Embryonic facial prominence (tissue), 1 donor: ENCODE measurements around the gene SYT6.

Experiments used
- DNase-seq: peaks from one replicate; pipeline ENCODE4 v3.0.0-alpha.2; 2016; ENCODE audit errors: extremely low spot score

Gene SYT6, protein sequence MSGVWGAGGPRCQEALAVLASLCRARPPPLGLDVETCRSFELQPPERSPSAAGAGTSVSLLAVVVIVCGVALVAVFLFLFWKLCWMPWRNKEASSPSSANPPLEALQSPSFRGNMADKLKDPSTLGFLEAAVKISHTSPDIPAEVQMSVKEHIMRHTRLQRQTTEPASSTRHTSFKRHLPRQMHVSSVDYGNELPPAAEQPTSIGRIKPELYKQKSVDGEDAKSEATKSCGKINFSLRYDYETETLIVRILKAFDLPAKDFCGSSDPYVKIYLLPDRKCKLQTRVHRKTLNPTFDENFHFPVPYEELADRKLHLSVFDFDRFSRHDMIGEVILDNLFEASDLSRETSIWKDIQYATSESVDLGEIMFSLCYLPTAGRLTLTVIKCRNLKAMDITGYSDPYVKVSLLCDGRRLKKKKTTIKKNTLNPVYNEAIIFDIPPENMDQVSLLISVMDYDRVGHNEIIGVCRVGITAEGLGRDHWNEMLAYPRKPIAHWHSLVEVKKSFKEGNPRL

DNA sequence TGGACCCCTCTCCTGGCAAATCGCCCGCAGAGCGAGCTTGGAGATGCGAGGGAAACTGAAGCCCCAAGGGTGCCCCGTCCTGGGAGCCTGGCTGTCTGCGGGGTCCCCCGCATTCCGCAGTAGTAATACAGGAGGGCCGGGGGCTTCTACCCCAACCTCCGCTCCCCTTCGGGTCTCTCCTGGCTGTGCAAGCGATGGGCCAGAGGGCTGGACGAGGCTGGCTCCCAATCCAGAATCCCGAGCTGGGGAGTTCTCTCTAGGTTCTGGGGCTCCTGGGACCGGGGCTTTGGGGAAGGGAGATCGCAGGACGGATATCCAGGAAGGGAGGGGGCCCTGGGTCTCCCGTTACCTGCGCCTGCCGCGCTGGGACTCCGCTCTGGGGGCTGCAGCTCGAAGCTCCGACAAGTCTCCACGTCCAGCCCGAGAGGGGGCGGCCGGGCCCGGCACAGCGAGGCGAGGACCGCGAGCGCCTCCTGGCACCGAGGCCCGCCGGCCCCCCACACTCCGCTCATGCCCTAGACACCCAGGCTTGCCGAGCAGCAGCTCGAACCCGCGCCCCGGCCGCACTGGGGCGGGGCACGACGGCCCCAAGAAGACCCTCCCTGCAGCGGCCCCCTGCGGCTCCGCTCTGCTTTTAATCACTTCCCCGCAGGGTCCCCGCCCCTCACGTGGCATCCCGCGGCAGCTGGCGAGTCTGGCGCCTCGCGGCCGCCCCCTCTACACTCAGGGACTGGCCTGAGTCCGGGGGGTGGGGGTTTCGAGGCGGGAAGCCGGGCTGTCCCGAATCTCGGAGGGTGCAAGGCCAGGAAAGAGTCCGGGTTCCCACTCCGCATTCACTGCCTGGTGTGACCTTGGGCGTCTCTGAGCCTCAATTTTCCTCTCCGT lies at the start of gene SYT6:
TSS of gene SYT6 (minus strand) at position 609 of the 885 bp plus-strand sequence. CDS start at position 512, 97 bp downstream.
- DNase-seq: no peak

DNA sequence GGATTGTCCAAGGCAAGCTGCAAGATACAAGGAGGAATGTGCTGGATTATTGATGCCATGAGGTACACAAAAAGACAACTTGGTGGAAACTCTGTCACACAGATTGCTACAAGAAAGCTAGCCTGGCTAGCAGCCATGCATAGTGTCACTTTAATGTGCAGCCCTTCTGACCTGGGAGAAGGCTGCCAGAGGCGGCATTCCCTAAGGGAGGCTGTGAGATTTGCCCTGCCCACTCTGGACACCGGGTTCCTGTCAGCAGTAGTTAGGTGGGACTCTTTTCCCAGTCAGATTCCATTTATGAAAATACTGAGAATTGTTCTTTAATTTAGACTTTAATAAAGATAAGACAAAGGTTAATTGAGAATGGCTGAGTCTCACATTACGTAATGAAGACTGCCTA lies 47.8 kb upstream of the SYT6 start:
- no peak for DNase-seq

DNA sequence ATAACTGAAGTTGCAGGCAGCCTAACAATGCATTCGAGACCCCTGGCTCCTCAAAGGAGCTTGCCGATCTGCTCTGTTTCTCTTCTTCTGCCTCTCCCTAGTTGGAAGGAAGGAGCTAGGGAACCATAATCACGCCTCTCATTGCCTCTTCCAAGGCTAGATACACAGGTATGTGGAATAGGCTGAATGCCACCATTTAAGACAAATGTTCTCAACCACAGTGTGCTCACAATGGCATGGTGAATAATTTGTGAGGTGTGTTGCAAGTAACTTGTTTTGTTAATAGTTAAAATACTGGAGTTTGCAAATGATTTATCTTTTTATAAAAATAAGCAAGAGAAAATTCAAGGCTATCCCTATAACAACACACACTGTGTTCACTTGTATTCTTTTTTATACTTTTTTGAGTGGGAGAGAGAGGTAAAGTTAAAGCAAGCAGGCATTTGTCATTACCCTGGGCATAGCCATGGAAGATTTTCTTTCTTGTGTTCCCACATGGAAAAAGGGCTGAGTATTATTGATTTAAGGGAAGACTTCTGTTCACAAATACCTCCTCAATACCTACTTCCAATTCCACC lies 45.4 kb upstream of the SYT6 start:
- DNase-seq: no peak

DNA sequence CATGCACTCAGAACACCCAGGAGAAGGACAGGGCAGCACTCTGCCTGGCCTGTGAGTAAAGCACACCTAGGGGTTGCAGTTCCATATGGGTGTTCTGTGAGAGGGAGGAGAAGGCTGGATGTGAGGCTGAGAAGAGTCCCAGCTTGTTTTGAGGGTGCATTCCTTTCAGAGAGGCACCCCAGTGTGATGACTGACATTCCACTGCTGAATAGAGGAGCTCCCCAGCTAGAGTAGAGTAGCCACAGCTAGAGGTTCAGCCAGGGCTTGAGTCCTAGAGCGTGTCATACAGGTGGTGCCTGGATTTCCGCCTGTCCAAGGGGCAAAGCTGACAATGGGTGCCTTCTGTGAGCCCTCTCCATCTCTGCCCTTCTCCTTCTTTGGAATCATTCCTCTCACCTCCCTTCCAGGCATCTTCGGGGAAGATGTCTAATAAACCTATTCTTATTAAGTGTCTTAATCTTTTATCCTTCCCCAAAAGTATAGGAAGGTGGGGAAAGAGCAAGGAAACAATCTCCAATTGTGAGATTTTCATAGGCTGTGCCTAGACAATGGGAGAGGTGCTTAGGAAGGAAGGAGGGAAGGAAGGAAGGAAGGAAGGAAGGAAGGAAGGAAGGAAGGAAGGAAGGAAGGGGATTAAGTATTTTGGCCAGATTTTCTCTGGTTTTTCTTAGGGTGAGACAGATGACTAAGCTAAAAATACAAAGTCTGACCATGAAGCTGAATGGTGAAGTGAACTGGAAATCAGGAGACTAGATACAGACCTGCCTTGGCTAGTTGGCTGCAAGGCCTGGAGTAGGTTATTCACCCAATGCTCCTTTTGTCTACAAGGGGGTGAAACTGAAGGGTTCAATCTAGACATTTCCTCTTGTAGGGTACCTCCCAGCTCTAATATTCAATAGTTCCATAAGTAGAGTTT lies 43.6 kb upstream of the SYT6 start:
- no peak for DNase-seq

DNA sequence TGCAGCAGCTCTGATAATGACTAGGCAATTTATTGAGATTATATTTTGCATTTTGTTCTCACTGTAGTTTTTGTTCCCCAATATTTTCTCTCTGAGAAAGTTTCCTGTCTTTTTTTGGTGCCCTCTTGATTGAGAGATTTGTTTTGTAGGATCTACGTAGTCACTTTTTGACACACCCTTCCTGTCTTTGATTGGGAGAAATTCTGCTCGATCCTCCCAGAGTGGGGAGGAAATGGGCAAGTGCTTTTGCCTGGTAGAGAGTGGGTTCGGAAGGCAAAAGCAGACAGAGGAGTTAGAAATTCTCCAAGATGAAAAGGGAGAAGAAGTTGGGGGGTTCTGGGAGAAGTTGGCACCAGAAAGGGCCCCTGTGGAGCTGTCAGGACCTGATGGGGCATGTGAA lies 42.1 kb upstream of the SYT6 start:
- no peak for DNase-seq

DNA sequence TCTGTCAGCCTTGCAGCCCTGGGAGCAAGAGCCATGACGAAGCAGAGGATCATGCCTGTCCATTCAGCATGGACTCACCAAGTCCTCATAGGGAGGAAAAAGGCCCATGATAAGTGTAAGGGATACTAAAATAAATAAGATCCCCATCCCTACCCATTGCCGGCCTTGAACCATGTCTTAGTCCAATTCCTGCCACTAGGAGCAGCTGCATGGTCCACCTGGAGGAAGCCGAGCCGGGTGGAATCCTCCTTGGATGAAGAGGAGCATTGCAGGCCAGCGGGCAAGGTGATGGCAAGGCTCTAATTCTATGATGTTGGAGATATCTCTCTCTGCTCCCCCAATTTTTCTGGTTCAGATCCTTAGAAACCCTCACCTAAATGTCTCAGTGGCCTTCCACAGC lies 38.7 kb upstream of the SYT6 start:
- DNase-seq: no peak

DNA sequence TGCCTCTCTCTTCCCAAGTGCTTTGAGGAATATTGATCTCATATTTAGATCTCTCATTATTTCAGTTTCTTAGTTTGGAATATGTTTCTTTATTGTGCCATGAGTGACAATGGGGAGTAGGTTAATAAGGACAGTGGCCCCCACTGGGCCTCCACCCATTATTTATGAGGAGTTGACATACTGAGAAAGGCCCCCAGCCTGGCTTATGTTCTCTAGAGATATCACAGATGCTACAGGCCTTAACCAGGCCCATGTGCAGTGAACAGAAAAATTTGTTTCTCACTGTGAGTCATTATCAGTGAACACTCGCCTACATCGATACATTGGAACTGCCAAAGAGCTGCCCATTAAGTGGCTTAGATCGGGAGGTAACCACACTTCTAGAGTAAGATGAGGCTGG lies 35.7 kb upstream of the SYT6 start:
- DNase-seq: no peak

DNA sequence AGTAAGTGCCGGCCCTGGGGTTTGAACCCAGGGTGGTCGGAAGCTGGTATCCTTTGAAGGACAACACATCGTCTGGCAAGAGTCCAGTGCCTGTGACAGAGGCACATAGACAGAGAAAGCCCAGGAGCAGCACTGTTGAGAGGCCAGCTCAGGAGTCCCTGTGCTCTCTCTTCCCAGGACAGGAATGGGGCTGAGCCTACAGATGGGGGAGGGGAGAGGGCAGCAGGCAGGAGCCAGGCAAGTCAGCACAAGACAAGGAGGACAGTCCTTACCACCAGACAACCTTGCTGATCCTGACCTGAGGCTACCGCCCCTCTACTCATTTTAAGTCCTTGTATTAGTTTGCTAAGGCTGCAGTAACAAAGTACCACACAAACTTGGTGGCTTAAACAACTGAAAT lies 27.7 kb upstream of the SYT6 start:
- no peak for DNase-seq

DNA sequence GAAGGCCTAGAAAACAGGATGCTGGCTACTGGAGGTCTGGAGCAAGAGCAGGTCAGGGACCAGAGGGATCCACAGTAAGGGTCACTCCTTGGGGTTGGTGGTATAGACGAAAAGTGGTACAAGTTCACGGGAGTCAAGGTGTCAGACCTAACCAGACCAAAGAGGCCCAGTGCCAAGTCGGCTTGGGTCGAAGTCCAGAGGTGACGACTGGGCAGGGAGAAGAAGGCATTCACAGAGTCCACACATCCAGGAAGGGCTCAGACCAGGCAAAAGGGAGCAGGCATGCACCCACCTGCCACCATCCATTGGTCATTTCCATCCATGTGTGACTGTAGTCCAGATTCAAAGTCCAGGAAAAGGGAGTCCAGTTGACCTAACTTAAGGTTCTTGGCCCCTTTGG lies 27.1 kb upstream of the SYT6 start:
- no peak for DNase-seq

DNA sequence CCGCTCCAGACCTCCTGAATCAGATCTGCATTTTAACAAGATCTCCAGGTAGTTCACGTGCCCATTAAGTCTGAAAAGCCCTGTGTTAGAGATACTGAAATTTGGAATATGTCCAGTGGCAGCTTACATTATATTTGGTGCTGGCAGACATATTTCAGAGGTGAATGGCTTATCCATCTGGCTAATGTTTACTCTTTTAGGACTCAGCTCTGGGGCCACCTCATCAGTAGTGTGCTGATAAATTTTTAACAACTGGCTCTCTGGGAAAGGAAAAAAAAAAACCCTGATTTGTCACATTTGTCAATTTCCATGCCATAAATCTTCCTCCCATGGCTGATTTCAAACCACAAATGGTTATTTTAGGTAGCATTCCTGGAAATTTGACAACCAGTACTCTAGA lies 25.3 kb upstream of the SYT6 start:
- DNase-seq: no peak

DNA sequence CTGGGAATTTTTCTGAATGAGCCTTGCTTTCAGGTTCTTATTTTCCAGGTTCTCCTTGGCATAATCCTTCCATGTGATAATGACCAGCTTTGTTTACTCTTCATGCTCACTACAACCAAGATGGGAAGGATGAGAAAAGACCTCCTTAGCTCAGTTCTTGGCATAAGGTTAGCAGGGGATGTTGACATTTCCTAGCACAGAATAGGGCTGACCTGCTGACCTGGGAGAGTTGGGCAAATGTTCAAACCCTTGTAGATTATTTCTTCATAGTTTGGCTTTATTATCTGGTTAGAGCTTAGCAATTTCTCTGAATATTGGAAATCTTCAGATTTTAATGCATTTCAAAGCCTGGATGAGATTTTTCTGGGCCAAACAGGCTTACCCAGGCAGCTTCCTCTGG lies 23.6 kb upstream of the SYT6 start:
- DNase-seq: no peak

DNA sequence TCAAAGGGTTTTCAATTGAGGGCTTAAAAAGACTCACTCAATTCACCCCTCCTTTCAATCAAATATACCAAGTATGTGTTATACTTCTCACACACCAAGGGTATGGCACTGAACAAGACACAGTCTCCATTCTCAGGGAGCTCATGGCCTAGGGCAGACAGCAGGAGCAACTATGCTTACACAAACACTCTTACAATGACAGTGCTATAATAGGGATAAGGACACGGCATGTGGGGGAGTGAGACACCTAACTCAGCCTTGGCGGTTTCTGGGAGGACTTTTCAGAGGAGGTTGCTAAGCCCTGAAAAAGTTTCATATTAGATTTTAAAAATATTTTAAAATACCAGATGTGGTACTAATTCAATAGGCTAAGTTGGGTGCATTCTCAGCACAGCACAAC lies 22.7 kb upstream of the SYT6 start:
- no peak for DNase-seq

DNA sequence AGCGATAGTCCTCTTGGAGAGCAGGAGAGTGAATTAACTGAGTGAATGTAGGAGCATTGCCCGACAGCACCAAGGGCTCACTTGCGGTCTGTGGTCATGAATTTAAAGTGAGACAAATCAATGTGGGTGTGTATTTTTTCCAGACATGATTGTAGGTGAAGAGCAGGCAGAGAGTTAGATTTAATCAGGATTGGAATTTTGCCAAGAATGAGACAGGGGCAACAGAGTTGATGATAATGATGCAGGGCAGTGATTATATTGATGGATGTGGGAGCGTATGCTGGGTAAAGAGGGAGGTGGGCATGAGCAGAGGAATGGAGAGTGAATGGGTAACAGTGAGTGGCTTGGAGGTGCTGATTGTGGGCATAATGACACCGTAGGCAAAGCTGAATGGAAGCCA lies 20.0 kb upstream of the SYT6 start:
- no peak for DNase-seq

DNA sequence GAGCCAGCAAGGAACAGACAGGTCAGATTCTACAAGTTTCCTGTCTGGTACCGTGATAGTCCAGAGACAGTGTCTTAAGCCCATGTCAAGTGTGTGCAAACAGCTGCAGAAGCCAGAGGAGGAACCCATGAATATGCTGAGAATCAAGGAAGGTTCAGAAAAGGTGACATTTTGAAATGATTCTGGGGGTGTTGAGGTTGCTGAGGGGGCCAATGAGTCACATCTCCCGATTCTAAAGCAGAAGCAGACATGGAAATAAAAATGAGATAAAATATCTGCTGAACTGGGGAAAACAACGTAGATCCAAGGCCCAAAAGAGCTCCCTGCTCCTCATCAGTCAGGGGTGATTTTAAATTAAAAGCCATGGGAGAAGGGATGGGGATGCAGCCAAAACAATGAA lies 15.8 kb upstream of the SYT6 start:
- no peak for DNase-seq

DNA sequence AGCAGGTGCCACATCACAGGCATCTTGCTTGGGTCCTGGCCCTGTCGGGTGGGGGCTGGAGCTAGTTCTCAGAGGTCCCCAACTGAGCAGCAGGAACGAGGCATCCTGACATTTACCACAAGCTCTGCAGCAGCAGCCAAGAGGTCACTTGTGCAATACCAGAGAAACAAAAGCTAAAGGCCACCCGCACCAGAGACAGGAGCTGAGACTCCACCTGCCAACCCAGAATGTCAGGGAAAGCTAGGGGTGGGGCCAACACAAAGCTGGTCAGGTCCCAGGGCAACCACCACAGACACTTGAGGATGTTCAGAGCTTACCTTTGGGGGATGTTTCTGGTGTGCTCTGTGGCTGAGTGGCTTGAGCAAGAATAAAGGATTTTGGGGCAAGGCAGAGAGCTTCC lies 13.6 kb upstream of the SYT6 start:
- DNase-seq: no peak

DNA sequence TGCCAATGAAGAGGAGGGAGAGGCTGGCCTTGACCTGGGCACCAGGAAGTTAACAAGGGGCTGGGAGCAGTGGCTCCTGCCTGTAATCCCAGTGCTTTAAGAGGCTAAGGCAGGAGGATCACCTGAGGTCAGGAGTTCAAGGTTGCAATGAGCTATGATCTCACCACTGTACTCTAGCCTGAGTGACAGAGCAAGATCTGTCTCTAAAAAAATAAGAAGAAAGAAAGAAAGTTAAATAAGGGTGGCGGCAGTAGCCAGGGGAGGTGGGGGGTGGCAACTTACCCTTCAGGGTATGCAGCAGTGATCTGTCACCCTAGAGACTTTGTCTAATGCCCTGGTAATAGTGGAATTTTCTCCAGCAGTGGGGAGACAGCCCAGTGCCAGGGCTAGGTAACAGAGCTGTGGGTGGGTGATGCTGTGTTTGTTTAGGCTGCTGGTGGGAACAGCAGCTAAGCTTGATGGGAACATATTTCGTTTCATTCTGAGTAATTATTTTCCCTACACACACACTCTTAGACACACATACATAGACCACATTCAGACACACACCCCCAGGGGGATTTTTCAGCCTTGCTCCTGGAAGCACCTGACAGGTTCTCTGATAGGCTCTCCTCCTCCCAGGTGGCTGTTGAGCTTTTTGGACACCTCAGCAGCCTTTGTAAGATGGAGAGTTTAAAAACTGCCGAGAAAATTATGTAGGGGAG lies 11.3 kb upstream of the SYT6 start:
- no peak for DNase-seq

DNA sequence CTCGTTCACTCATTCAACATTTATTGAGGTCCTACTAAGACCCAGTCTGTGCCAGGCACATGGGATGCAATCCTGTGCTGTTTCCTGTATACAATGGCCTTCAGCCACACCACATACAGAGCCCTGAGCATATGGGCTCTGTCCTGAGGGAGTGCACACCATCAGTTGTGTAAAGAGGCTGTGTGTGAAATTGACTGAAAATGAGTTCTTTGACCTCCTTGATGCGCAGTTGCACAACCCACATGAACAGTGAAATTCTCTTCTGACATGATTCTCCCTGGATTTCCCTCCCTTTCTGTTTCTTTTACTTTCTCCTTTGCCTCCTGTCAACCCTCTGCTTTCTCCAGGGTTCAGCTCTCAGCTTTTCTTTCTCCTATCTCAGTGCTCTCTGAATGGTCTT lies 6.3 kb upstream of the SYT6 start:
- no peak for DNase-seq

DNA sequence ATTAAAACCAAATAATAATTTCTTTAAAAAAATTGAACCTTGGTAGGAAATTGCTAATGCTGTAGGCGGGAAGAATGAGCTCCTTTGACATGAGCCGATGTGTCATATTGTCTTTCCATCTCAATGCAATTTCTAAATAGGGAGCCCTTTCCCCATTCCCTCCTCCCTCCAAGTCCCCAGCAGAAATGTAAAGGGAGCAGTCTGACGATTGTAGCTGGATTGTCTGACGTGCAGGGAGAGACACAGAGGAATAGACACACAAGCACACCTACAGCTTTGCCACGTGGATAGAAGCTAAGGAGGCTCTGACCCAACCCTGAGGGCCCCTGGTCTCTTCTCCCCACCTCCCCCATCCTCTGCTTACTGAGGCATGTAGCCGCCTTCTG lies 3.6 kb upstream of the SYT6 start:
- DNase-seq: no peak

DNA sequence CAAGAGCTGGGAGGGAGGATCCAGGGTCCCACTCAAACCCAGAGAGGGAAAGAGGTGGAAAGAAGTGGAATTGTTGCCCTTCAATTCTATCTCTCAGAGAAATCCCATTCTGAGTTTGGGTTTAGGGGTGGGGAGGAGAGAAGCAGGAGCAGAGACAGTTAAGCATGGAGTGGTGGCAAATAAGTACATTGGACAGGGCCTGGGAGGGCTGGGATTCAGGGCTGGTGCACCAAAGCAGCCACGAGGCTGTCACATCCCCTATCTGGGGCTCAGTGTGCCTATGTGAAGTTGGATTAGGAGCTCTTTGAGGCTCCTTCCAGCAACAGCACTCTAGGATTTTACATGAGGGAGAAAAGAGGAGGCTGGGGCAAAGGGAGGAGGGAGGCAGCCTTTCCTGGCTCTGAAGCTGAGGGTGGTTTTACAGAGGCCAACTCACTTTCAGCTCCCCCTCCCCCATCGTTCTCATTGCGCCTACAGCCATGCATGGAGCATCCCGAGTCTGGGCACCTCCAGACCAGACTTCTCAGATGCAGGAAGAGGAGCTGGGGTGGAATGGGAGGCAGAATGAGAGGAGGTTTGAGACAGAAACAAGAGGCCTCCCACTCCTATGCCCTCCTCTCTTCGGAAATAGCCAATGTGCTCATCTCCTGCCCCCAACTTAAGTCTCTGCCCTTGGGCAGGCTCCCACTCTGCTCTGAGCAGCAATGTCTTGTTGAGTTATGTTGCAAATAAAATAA lies 3.0 kb upstream of the SYT6 start:
- DNase-seq: no peak

DNA sequence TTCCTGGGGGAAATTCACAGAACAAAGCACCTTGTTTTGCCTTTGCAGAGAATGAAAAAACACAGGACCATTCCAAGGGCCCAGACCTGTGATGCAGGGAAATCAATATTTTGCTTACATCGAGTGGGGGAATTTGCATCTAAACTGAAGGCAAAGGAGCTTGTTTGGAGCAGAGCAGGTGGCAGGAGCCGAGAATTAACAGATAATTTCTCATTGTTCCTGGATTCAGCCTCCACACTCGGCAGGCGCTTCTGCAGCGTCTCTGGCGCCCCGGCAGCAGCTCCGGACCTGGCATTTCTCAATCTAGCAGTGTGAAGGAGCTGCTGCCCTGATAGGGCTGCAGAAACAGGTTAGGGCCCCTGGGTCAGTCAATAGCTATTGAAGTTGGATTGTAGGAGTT lies 2.0 kb upstream of the SYT6 start:
- DNase-seq: no peak
